ENCODE results near the gene MADD.
"Not testable (repeated sequence)": the region's sequence is repeated elsewhere in the genome, so short reads cannot be mapped to it uniquely, and the experiment has no call there.

DNA sequence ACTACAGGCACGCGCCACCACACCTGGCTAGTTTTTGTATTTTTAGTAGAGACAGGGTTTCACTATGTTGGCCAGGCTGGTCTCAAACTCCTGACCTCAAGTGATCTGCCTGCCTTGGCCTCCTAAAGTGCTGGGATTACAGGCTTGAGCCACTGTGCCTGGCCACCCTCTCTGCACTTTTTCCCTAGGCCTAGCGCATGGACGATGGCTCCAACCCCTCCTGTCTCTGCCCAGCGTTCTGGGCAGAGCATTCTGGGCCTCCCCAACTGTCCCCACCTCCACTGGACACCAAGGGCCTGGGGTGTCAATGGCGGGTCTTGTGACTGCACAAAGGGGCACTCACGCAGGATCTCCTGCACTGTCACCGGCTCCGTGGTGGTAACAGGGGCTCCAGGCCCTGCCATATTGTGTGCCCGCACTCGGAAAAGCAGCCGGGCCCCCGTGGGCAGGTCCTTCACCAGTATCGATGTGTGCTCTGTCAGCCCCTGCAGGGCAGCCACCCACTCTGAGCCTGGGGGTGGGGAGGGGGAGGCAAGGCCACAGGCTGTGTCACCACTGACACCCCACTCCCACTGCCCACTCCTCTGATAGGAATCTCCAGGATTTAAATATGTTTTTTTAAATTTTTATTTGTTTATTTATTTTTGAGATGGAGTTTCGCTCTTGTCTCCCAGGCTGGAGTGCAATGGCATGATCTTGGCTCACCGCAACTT, 64.9 kb downstream of the MADD start:
- TF ChIP-seq, protein P1, sequence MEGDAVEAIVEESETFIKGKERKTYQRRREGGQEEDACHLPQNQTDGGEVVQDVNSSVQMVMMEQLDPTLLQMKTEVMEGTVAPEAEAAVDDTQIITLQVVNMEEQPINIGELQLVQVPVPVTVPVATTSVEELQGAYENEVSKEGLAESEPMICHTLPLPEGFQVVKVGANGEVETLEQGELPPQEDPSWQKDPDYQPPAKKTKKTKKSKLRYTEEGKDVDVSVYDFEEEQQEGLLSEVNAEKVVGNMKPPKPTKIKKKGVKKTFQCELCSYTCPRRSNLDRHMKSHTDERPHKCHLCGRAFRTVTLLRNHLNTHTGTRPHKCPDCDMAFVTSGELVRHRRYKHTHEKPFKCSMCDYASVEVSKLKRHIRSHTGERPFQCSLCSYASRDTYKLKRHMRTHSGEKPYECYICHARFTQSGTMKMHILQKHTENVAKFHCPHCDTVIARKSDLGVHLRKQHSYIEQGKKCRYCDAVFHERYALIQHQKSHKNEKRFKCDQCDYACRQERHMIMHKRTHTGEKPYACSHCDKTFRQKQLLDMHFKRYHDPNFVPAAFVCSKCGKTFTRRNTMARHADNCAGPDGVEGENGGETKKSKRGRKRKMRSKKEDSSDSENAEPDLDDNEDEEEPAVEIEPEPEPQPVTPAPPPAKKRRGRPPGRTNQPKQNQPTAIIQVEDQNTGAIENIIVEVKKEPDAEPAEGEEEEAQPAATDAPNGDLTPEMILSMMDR (conservative IDR thresholded peaks at IDR 0.05 in 1 of 2, IDR thresholded peaks at IDR 0.05 in 1 of 2; ENCODE audit: low read depth in 1 of 2, low read length in 2 of 2), result not testable (repeated sequence)
- TF ChIP-seq EZH2 (IDR thresholded peaks at IDR 0.05; ENCODE audit: low read length, missing control alignments), result not testable (repeated sequence)
